HG02642 (cell line): ENCODE results near the gene TRMU.
"Not testable (repeated sequence)": the region's sequence is repeated elsewhere in the genome, so short reads cannot be mapped to it uniquely, and the experiment has no call there.

Source experiments
- ATAC-seq: cut with Tn5 transposase; IDR thresholded peaks from one replicate; pipeline ENCODE4 v1.9.1; 2021; ENCODE audit warnings: mild to moderate bottlenecking; ENCODE audit not compliant: unreplicated experiment, poor library complexity

Gene TRMU

GRCh38 chr22:46399251-46400024, 63.9 kb downstream of the TRMU start:
- ATAC-seq, result no peak

GRCh38 chr22:46401370-46401769, 65.9 kb downstream of the TRMU start:
- no peak for ATAC-seq

- no peak for ATAC-seq
Measured at GRCh38 chr22:46402505-46402904, 67.0 kb downstream of the TRMU start.

- not testable (repeated sequence) for ATAC-seq
Measured at GRCh38 chr22:46403880-46404279, 68.4 kb downstream of the TRMU start.

GRCh38 chr22:46405901-46406300, 70.4 kb downstream of the TRMU start:
- ATAC-seq, result no peak

- ATAC-seq, result no peak
Measured at GRCh38 chr22:46406349-46406748, 70.8 kb downstream of the TRMU start.

- ATAC-seq, result no peak
Measured at GRCh38 chr22:46406791-46407190, 71.3 kb downstream of the TRMU start.
